Measurements from ENCODE around the gene NR4A1. TPM values are rescaled to one million over a fixed set of nuclear protein-coding genes. Genes with fewer than 3 reads are reported as not detected.

NR4A1 gene
- total RNA-seq, 1 donor from 2014 or later, result 4.3 TPM

DNA sequence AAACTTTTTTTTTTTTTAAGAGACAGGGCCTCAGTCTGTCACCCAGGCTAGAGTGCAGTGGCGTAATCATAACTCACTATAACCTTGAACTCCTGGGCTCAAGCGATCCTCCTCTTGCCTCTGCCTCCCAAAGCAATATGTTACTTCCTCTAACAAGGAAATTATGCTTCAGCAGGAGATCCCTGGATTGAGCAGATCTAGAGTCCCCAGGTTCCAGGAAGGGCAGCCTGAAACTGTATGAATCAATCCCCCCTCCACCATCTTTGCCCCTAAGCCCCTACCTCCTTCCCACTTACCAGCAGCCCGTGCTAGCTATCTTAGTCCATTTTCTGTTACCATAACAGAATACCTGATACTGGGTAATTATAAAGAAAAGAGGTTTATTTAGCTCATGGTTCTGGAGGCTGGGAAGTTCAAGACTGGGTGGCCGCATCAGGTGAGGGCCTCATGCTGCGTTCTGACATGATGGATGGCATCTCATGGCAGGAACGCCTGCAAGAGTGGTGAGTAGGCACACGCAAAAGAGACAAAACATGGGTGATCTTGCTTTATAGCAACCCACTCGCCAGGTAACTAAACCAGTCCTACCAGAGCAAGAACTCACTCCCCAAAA lies 39.5 kb upstream of the NR4A1 start:
- no peak overlapping the region for H3K4me3 ChIP-seq (ENCODE audit: low read depth, low read length)
- no peak for DNase-seq (ENCODE audit: low read depth)
- no peak for TF ChIP-seq CTCF (conservative IDR thresholded peaks at IDR 0.05; ENCODE audit: low read depth, low read length)

- DNase-seq (ENCODE audit: low read depth), result no peak
- no peak for TF ChIP-seq CTCF (conservative IDR thresholded peaks at IDR 0.05; ENCODE audit: low read depth, low read length)
- H3K4me3 ChIP-seq (ENCODE audit: low read depth, low read length), result no peak overlapping the region
These were observed 37.5 kb upstream of the NR4A1 start for GRCh38 chr12:52013626-52014310.

- no peak for DNase-seq (ENCODE audit: low read depth)
- H3K4me3 ChIP-seq (ENCODE audit: low read depth, low read length), result no peak overlapping the region
- no peak for TF ChIP-seq CTCF (conservative IDR thresholded peaks at IDR 0.05; ENCODE audit: low read depth, low read length)
These were observed 36.4 kb upstream of the NR4A1 start for GRCh38 chr12:52014567-52015530.

- DNase-seq (ENCODE audit: low read depth), result no peak
- TF ChIP-seq CTCF (conservative IDR thresholded peaks at IDR 0.05; ENCODE audit: low read depth, low read length), result no peak
- no peak overlapping the region for H3K4me3 ChIP-seq (ENCODE audit: low read depth, low read length)
These were observed 35.7 kb upstream of the NR4A1 start for GRCh38 chr12:52015532-52016041.

DNA sequence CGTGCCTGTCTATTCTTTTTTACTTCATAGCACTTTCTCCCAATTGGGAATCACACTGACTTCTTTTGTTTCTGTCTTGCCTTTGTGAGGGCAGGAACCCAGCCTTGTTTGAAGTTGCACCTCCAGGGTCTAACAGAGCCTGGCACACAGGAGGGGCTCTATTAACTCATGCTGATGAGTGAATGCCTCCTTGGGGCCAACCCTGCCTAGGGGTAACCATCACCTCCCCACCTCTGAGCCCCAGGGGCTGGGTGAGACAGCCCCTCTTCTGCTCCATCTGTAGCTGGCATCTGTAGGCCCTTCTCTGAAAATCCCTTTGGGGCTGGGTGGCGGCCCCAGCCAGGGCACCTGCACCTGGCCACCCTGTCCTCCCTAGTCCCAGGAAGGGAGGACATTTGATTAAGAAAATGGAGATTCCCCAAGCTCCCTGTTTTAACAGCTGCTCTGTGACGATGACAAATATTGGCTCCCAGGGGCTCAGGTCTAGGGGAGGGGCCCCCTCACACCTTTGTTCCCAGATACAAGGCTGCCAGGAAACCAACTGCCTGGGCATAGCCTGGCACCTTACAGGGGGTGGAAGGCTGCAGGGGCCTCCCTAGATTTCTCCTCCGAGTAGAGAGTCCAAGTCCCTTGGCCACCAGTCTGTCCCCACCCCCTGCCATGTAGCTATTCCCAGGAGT lies 32.7 kb upstream of the NR4A1 start:
- TF ChIP-seq CTCF (conservative IDR thresholded peaks at IDR 0.05; ENCODE audit: low read depth, low read length), result no peak
- no peak for DNase-seq (ENCODE audit: low read depth)
- H3K4me3 ChIP-seq (ENCODE audit: low read depth, low read length), result no peak overlapping the region

GRCh38 chr12:52019113-52019770 lies 32.0 kb upstream of the NR4A1 start:
- no peak overlapping the region for H3K4me3 ChIP-seq (ENCODE audit: low read depth, low read length)
- DNase-seq (ENCODE audit: low read depth), result no peak
- TF ChIP-seq CTCF (conservative IDR thresholded peaks at IDR 0.05; ENCODE audit: low read depth, low read length), result no peak

Measured in epithelial cell of proximal tubule (primary cell).